Measurements from ENCODE around the gene KIAA0040.

DNA sequence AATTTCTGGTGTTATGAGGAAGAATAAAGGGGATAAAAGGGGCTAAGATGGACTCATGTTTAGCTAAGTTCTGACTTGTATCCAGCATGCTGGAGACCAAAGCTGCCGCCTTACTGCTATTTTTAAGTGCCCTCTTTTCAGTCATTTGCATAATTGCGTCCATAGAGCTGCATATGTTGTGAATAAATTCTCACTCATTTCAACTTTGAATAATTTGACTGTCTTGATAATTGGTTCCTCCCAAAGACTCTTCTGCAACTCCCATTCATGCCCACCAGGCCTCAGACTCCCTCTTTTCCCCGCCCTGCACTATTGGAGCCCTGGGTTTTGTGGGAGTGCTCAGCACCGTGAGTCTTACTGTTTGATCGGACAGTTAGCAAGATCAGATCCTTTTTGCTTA is 45.0 kb downstream of the KIAA0040 start:
- TF ChIP-seq POLR2AphosphoS5 (IDR thresholded peaks at IDR 0.05) (no peak), POLR2A (IDR thresholded peaks at IDR 0.05) (no peak), EP300 (IDR thresholded peaks at IDR 0.05) (no peak)
- TF ChIP-seq, protein P1, sequence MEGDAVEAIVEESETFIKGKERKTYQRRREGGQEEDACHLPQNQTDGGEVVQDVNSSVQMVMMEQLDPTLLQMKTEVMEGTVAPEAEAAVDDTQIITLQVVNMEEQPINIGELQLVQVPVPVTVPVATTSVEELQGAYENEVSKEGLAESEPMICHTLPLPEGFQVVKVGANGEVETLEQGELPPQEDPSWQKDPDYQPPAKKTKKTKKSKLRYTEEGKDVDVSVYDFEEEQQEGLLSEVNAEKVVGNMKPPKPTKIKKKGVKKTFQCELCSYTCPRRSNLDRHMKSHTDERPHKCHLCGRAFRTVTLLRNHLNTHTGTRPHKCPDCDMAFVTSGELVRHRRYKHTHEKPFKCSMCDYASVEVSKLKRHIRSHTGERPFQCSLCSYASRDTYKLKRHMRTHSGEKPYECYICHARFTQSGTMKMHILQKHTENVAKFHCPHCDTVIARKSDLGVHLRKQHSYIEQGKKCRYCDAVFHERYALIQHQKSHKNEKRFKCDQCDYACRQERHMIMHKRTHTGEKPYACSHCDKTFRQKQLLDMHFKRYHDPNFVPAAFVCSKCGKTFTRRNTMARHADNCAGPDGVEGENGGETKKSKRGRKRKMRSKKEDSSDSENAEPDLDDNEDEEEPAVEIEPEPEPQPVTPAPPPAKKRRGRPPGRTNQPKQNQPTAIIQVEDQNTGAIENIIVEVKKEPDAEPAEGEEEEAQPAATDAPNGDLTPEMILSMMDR (IDR thresholded peaks at IDR 0.05), result no peak
